H9 (cell line): ENCODE data around the gene PRAC2. TPM values are rescaled to one million over a fixed set of nuclear protein-coding genes. Genes with fewer than 3 reads are reported as not detected.

ENCODE experiments used
- DNase-seq: peaks from one replicate; pipeline ENCODE4 v3.0.0-alpha.2; 2017
- H2AFZ ChIP-seq: one replicate; pipeline ENCODE4 v1.6.1; 2013; ENCODE audit warnings: mild to moderate bottlenecking, low read length, control low read depth, moderate library complexity
- H2AK5ac ChIP-seq: 2 replicates; pipeline ENCODE4 v1.6.1; 2013; ENCODE audit warnings: low read length, control low read depth, mixed read lengths; ENCODE audit not compliant: insufficient read length
- H2BK120ac ChIP-seq: one replicate; pipeline ENCODE4 v1.6.1; 2013; ENCODE audit warnings: low read depth, mild to moderate bottlenecking, low read length, control low read depth, inconsistent platforms; ENCODE audit not compliant: poor library complexity, severe bottlenecking
- H2BK12ac ChIP-seq: 2 replicates; pipeline ENCODE4 v1.6.1; 2013; ENCODE audit warnings: low read length, control low read depth, mixed read lengths, low read depth; ENCODE audit not compliant: insufficient read length
- H2BK15ac ChIP-seq: 2 replicates; pipeline ENCODE4 v1.6.1; 2013; ENCODE audit warnings: low read depth, low read length, control low read depth
- H2BK20ac ChIP-seq: one replicate; pipeline ENCODE4 v1.6.1; 2013; ENCODE audit warnings: low read depth, mild to moderate bottlenecking, low read length, control low read depth, inconsistent platforms; ENCODE audit not compliant: poor library complexity, severe bottlenecking
- H2BK5ac ChIP-seq: 2 replicates; pipeline ENCODE4 v1.6.1; 2013; ENCODE audit warnings: low read length, control low read depth, mixed read lengths; ENCODE audit not compliant: insufficient read length
- H3K14ac ChIP-seq: 2 replicates; pipeline ENCODE4 v1.6.1; 2013; ENCODE audit warnings: low read length, control low read depth; ENCODE audit not compliant: insufficient read depth
- H3K18ac ChIP-seq: 2 replicates; pipeline ENCODE4 v1.6.1; 2013; ENCODE audit warnings: low read depth, mild to moderate bottlenecking, mixed read lengths, low read length, control low read depth; ENCODE audit not compliant: insufficient read length
- H3K23ac ChIP-seq: 2 replicates; pipeline ENCODE4 v1.6.1; 2013; ENCODE audit warnings: low read length, control low read depth, mixed read lengths, low read depth; ENCODE audit not compliant: insufficient read length
- H3K23me2 ChIP-seq: 2 replicates; pipeline ENCODE4 v1.6.1; 2013; ENCODE audit warnings: low read depth, mild to moderate bottlenecking, mixed read lengths, low read length, control low read depth; ENCODE audit not compliant: insufficient read length, poor library complexity, severe bottlenecking
- H3K27ac ChIP-seq: 2 replicates; pipeline ENCODE4 v1.5.1; 2013; ENCODE audit warnings: low read length, control low read depth, mixed read lengths, low read depth; ENCODE audit not compliant: insufficient read length
- H3K27me3 ChIP-seq: 2 replicates; pipeline ENCODE4 v1.6.1; 2013; ENCODE audit warnings: low read length, control low read depth, inconsistent platforms; ENCODE audit not compliant: insufficient read depth
- H3K4ac ChIP-seq: 2 replicates; pipeline ENCODE4 v1.6.1; 2013; ENCODE audit warnings: low read depth, mild to moderate bottlenecking, control low read depth, inconsistent platforms, low read length, moderate library complexity
- H3K4me1 ChIP-seq: 2 replicates; pipeline ENCODE4 v1.6.1; 2013; ENCODE audit warnings: low read length, control low read depth, inconsistent platforms; ENCODE audit not compliant: insufficient read depth
- H3K4me2 ChIP-seq: 2 replicates; pipeline ENCODE4 v1.6.1; 2013; ENCODE audit warnings: low read length, control low read depth, mixed read lengths; ENCODE audit not compliant: insufficient read length, insufficient read depth
- H3K56ac ChIP-seq: 2 replicates; pipeline ENCODE4 v1.6.1; 2013; ENCODE audit warnings: low read depth, mild to moderate bottlenecking, mixed read lengths, low read length, control low read depth; ENCODE audit not compliant: insufficient read length
- H3K79me1 ChIP-seq: 2 replicates; pipeline ENCODE4 v1.6.1; 2013; ENCODE audit warnings: low read depth, mild to moderate bottlenecking, moderate library complexity, low read length, control low read depth, inconsistent platforms; ENCODE audit not compliant: insufficient read depth, poor library complexity, severe bottlenecking
- H3K79me2 ChIP-seq: 2 replicates; pipeline ENCODE4 v1.6.1; 2013; ENCODE audit warnings: low read length, control low read depth, inconsistent platforms; ENCODE audit not compliant: insufficient read depth
- H3K9ac ChIP-seq: 2 replicates; pipeline ENCODE4 v1.6.1; 2013; ENCODE audit warnings: low read length, control low read depth, mixed read lengths; ENCODE audit not compliant: insufficient read length; ENCODE audit errors: extremely low read depth
- H3K9me3 ChIP-seq: one replicate; pipeline ENCODE4 v1.6.1; 2013; ENCODE audit warnings: low read depth, low read length, inconsistent platforms; ENCODE audit not compliant: control insufficient read depth
- H3T11ph ChIP-seq: one replicate; pipeline ENCODE4 v1.6.1; 2013; ENCODE audit warnings: mild to moderate bottlenecking, low read length, control low read depth, inconsistent platforms
- H4K20me1 ChIP-seq: one replicate; pipeline ENCODE4 v1.6.1; 2013; ENCODE audit not compliant: control insufficient read depth, insufficient read length, insufficient read depth
- H4K5ac ChIP-seq: 2 replicates; pipeline ENCODE4 v1.6.1; 2013; ENCODE audit warnings: low read depth, mild to moderate bottlenecking, mixed read lengths, low read length, control low read depth; ENCODE audit not compliant: insufficient read length
- H4K8ac ChIP-seq: replicated peaks from 2 replicates; pipeline ENCODE4 v1.6.1; 2013; ENCODE audit warnings: low read length, control low read depth, mixed read lengths, low read depth; ENCODE audit not compliant: insufficient read length
- H4K91ac ChIP-seq: 2 replicates; pipeline ENCODE4 v1.6.1; 2013; ENCODE audit warnings: low read depth, mild to moderate bottlenecking, moderate library complexity, mixed read lengths, low read length, control low read depth; ENCODE audit not compliant: insufficient read length
- H3K27ac Mint-ChIP-seq, 3 experiments: 2 replicates in 2 of 3; 3 replicates in 1 of 3; pipeline ENCODE4 v1.8.0; 2020 to 2021; ENCODE audit warnings: mixed read lengths in 3 of 3, mild to moderate bottlenecking in 1 of 3, moderate library complexity in 1 of 3
- H3K27me3 Mint-ChIP-seq: 2 replicates; pipeline ENCODE4 v1.8.0; 2021; ENCODE audit warnings: low read depth, mild to moderate bottlenecking, moderate library complexity, mixed read lengths
- H3K36me3 Mint-ChIP-seq, 3 experiments: 2 replicates in 2 of 3; 3 replicates in 1 of 3; pipeline ENCODE4 v1.8.0; 2020 to 2021; ENCODE audit warnings: low read depth in 3 of 3, mixed read lengths in 3 of 3; ENCODE audit not compliant: insufficient read depth in 1 of 3
- H3K4me1 Mint-ChIP-seq, 2 experiments: 2 replicates each; pipeline ENCODE4 v1.8.0; 2020; ENCODE audit warnings: mixed read lengths in 2 of 2
- H3K4me3 Mint-ChIP-seq, 2 experiments: 2 replicates in 1 of 2; 3 replicates in 1 of 2; pipeline ENCODE4 v1.8.0; 2020 to 2021; ENCODE audit warnings: mild to moderate bottlenecking in 2 of 2, mixed read lengths in 2 of 2, moderate library complexity in 1 of 2
- H3K9me3 Mint-ChIP-seq, 2 experiments: 2 replicates in 1 of 2; 3 replicates in 1 of 2; pipeline ENCODE4 v1.8.0; 2020; ENCODE audit warnings: mild to moderate bottlenecking in 2 of 2, mixed read lengths in 2 of 2, moderate library complexity in 1 of 2
- CTCF ChIP-seq: fragments of 200-600 bp; sonication (generic); conservative IDR thresholded peaks from 3 replicates; pipeline ENCODE4 v1.8.0; 2021; ENCODE audit warnings: antibody characterized with exemption, mild to moderate bottlenecking
- WGBS: extraction: QIAGEN DNeasy Blood & Tissue Kit; methylation state at CpG from one replicate; pipeline ENCODE4 v1.1.7; 2013; ENCODE audit warnings: missing lambda C conversion rate, low lambda C conversion rate, mixed read lengths; ENCODE audit not compliant: insufficient read length; ENCODE audit errors: extremely low coverage; 5-methylcytosine and 5-hydroxymethylcytosine counted together
- total RNA-seq: library from RNA; stranded (reverse); gene quantifications from 2 replicates; pipeline ENCODE4 v1.2.1, GENCODE V29; 2021

Gene PRAC2
- total RNA-seq, 1 experiment from 2014 or later = not detected

DNA sequence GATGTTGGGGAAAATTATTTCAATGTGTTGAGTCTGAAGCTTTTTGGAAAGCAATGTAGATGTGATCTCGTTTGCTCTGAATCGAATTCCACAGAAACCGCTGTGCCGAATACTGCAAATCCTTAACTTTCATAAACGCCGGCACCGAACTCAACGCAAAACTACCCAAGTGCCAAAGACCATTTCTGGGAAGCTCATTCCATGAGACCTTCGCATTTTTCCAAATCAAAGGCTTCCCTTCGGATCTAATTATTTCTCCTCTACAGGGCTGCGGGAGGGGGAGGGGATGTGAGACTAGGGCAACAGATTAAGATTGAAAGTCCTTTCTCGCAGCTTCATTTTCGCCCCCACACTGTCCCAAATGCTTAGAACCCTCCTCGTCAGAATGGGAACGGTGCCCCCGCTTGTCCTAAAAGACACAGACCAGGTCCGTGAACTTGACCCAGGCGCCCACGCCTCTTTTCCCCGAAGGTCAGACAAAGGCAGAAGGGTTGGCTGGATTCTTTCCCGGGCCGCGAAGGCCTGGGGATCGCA, 4.7 kb upstream of the PRAC2 start:
- peaks cover 100% of the 10 kb centered on the region for H3K27me3 Mint-ChIP-seq
- Histone ChIP-seq H2BK120ac (no peak overlapping the region), H2BK15ac (no peak overlapping the region), H3K4me2 (peak overlapping the region; percentile 49), H4K91ac (no peak overlapping the region), H4K5ac (no peak overlapping the region), H2AK5ac (no peak overlapping the region), H2BK12ac (no peak overlapping the region), H3K9me3 (no peaks in the 10 kb centered on the region), H3K27me3 (peaks cover 66% of the 10 kb centered on the region), H2AFZ (no peak overlapping the region), H4K8ac (no peak overlapping the region), H3K23me2 (peaks cover 12% of the 10 kb centered on the region), H3K4ac (no peak overlapping the region), H3K9ac (no peak overlapping the region), H3T11ph (no peak overlapping the region), H3K79me2 (no peaks in the 10 kb centered on the region), H3K79me1 (no peaks in the 10 kb centered on the region), H3K27ac (no peak overlapping the region), H2BK20ac (no peak overlapping the region), H3K14ac (no peak overlapping the region), H2BK5ac (no peak overlapping the region), H4K20me1 (no peaks in the 10 kb centered on the region), H3K4me1 (peaks cover 2% of the 10 kb centered on the region; the same call in 1 of the 2 replicates), H3K23ac (no peak overlapping the region), H3K56ac (no peak overlapping the region), H3K18ac (no peak overlapping the region)
- WGBS = no CpG with 5 or more reads among the region's 24 CpGs
- H3K36me3 Mint-ChIP-seq = no peaks in the 10 kb centered on the region
- DNase-seq = no peak
- no peak for TF ChIP-seq CTCF
- H3K4me1 Mint-ChIP-seq = peaks cover 31 to 41% of the 10 kb centered on the region in 2 experiments
- H3K27ac Mint-ChIP-seq = no peak overlapping the region
- peak overlapping the region; percentile 46 to 75 for H3K4me3 Mint-ChIP-seq
- H3K9me3 Mint-ChIP-seq = peaks cover 0 to 7% of the 10 kb centered on the region in 2 experiments; a peak in 2 of 5 replicates
